Activated CD8-positive, alpha-beta memory T cell treated with anti-CD3 and anti-CD28 coated beads, Interleukin-2, amount 10 ng/mL, durations not matched to agents 7 days and 5 days (primary cell): ENCODE data around the gene CCDC148. TPM values are rescaled to one million over a fixed set of nuclear protein-coding genes. Genes with fewer than 3 reads are reported as not detected.

ENCODE experiments used
- ATAC-seq: fragments of 150-1000 bp; cut with Tn5 transposase; one replicate; pipeline ENCODE4 v1.10.0; 2021; ENCODE audit warnings: moderate library complexity
- CTCF ChIA-PET: fragments of 350-600 bp; sonication (Branson Sonifier 250); formaldehyde crosslinking; loops from one replicate; lab custom pipeline; 2021; ENCODE audit warnings: antibody characterized with exemption; lab: Charles Lee
- DNase-seq: peaks from one replicate; pipeline ENCODE4 v3.0.0-alpha.2; 2020
- H3K27ac Mint-ChIP-seq: one replicate; pipeline ENCODE4 v1.8.0; 2021; ENCODE audit warnings: mild to moderate bottlenecking, mixed read lengths
- H3K27me3 Mint-ChIP-seq: one replicate; pipeline ENCODE4 v1.8.0; 2021; ENCODE audit warnings: mixed read lengths
- H3K36me3 Mint-ChIP-seq: one replicate; pipeline ENCODE4 v1.8.0; 2021; ENCODE audit warnings: mild to moderate bottlenecking, mixed read lengths
- H3K4me1 Mint-ChIP-seq: one replicate; pipeline ENCODE4 v1.8.0; 2021; ENCODE audit warnings: mixed read lengths
- H3K4me3 Mint-ChIP-seq: one replicate; pipeline ENCODE4 v1.8.0; 2021; ENCODE audit warnings: mild to moderate bottlenecking, moderate library complexity, mixed read lengths
- H3K9me3 Mint-ChIP-seq: one replicate; pipeline ENCODE4 v1.8.0; 2022; ENCODE audit warnings: low read depth, mixed read lengths
- total RNA-seq, 2 experiments: library from RNA; stranded (reverse); gene quantifications; one replicate each; pipeline ENCODE4 v1.2.3, GENCODE V29; 2021

Gene CCDC148
- total RNA-seq, 2 experiments from 2014 or later = not detected

DNA sequence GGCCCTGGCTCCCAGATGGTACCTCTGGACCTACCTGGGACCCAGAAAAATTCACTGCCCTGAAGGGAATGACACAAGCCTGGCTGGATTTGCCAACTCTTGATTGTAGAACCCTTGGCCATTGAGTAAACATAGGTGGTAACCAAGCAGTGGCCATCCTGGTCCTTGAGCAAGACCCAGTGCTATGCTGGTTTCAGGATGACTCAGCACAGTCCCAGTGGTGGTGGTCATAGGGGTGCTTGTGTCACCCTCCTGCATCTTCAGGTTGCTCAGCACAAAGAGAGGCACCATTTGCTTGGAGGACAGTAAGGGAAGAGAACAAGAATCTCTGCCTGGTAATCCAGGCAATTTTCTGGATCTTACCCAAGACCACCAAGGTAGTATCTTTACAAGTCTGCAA is 302.0 kb downstream of the CCDC148 start:
- no peaks in the 10 kb centered on the region for H3K9me3 Mint-ChIP-seq
- H3K36me3 Mint-ChIP-seq = no peaks in the 10 kb centered on the region
- CTCF ChIA-PET = no interaction called here
- H3K4me1 Mint-ChIP-seq = no peaks in the 10 kb centered on the region
- no peak for ATAC-seq
- H3K27ac Mint-ChIP-seq = no peak overlapping the region
- DNase-seq = no peak
- no peak overlapping the region for H3K4me3 Mint-ChIP-seq
- H3K27me3 Mint-ChIP-seq = peaks cover 3% of the 10 kb centered on the region

DNA sequence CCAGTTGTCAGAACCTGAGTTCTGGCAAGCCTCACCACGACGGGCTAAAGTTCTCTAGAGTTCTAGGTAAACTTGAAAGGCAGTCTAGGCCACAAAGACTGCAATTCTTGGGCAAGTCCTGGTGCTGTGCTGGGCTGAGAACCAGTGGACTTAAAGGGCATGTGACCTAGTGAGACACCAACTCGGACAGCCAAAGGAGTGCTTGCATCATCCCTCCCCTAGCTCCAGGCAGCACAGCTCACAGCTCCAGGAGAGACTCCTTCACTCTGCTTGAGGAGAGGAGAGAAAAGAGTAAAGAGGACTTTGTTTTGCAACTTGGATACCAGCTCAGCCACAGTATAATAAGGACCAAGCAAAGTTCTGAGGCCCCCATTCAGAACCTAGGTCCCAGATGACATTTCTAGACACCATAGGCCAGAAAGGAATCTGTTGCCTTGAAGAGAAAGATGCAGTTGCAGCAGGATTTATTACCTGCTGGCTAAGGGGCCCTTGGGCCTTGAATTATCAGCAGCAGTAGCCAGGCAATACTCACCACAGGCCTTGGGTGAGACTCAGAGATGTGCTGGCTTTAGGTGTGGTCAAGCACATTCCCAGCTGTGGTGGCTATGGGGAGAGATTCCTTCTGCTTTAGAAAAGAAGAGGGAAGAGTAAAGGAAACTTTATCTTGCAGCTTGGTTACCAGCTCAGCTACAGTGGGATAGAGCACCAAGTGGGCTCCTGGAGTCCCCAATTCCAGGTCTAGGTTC is 303.1 kb downstream of the CCDC148 start:
- H3K4me3 Mint-ChIP-seq = no peak overlapping the region

DNA sequence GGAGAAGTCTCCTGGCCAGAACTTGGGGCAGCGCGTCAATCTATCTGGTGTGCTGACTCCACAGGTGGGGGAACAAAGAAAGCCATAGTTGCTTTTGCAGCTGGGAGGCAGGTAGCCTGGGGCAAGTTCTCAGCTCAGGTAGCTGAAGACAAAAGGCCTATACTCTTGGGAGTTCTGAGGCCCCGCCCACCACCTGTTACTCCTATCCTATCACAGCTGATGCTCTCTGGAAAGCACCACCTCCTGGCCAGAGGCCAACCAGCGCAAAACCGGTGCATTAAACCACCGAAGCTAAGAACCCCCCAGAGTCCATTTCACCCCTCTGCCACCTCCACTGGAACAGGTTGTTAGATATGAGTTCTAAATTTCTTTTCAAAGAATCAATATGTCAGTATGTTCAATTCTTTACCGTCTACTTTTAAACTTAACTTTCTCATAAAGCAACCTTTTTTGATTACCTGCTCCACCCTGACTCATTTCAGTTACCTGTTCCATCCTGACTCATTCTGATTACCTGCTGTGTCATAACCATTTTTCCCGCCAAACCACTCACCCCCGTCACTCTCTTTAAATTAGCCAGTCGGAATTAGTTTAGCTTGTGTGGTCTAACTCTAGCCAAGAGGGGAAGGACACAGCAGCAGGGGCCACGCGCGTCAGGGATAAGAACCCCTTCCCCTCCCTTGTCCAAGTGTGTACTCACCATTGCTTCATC is 311.5 kb downstream of the CCDC148 start:
- Mint-ChIP-seq H3K27ac (no peak overlapping the region), H3K36me3 (no peaks in the 10 kb centered on the region), H3K4me1 (no peaks in the 10 kb centered on the region), H3K27me3 (peaks cover 5% of the 10 kb centered on the region), H3K9me3 (no peaks in the 10 kb centered on the region), H3K4me3 (no peak overlapping the region)
- no peak for ATAC-seq
- DNase-seq = no peak
- CTCF ChIA-PET = no interaction called here

More for the DNA sequence above, 303.1 kb downstream of the CCDC148 start:
- no peak for DNase-seq
- ATAC-seq = no peak
- H3K36me3 Mint-ChIP-seq = no peaks in the 10 kb centered on the region
- no peaks in the 10 kb centered on the region for H3K4me1 Mint-ChIP-seq
- H3K27ac Mint-ChIP-seq = no peak overlapping the region
- no peaks in the 10 kb centered on the region for H3K9me3 Mint-ChIP-seq
- CTCF ChIA-PET = no interaction called here
- H3K27me3 Mint-ChIP-seq = no peaks in the 10 kb centered on the region

DNA sequence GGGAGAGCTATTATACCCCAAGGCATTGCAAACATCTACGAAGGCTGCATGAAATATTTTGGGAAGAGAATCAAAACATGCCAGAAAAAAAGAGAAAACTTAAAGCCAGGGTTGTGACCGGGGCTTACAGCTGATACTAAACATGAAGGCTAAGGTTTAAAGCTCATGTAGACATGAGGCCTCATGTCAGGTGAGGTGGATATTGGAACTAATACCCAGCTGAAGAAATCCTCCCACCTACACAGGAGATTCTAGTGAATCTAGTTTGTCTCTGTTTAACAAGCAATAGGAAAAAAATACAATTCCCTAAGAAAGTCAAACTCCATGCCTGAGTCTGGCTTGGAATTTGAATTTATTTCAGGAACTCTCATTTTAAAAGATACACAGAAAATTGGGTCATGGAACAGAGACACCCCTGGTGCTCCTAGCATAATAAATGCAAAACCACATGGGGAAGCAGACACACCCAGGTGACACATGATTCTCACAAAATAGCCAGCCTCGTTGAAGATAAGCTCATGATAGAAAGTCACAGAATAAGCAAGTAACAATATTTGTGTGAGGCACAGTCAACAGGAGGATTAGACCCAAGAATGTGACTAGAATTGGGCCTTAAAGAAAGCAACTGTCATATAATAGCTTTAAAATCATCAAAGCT is 312.7 kb downstream of the CCDC148 start:
- Mint-ChIP-seq H3K4me1 (no peaks in the 10 kb centered on the region), H3K27ac (no peak overlapping the region), H3K36me3 (no peaks in the 10 kb centered on the region), H3K27me3 (peaks cover 5% of the 10 kb centered on the region), H3K9me3 (no peaks in the 10 kb centered on the region), H3K4me3 (no peak overlapping the region)
- DNase-seq (no peak), ATAC-seq (no peak)
- CTCF ChIA-PET = no interaction called here

DNA sequence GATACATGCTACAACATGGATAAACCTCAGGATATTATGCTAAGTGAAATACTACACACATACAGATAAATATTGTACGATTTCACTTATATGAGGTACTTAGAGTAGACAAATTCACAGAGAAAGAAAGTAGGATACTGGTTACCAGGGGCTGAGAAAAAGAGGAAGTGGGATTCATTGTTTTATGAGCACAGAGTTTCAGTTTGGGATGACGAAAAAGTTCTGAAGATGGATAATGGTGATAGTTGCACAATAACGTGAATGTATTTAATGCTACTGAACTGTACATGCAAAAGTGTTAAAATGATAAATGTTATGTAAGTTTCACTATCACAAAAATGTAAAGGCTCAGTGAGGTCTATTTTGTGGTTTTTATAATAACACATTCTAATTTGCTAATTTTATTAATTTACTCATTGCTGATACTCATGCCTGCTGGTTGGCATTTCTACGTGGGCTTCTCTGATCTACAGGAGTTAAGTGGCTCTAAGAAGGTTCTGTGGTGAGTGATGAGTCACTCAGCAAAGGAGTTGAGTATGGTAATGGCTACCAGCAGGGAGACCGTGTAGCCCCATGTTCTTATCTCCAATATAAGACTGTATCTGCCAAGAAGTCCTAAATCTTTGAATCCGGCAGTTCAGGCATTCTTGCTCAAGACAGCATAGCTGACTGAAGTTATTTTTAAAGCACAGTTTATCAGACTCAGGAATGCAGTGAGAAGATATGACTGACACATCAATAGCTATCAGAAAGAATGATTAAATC is 313.8 kb downstream of the CCDC148 start:
- Mint-ChIP-seq H3K27ac (no peak overlapping the region), H3K9me3 (no peaks in the 10 kb centered on the region), H3K36me3 (no peaks in the 10 kb centered on the region), H3K4me1 (no peaks in the 10 kb centered on the region), H3K4me3 (no peak overlapping the region), H3K27me3 (peaks cover 5% of the 10 kb centered on the region)
- CTCF ChIA-PET = no interaction called here
- ATAC-seq (no peak), DNase-seq (no peak)

DNA sequence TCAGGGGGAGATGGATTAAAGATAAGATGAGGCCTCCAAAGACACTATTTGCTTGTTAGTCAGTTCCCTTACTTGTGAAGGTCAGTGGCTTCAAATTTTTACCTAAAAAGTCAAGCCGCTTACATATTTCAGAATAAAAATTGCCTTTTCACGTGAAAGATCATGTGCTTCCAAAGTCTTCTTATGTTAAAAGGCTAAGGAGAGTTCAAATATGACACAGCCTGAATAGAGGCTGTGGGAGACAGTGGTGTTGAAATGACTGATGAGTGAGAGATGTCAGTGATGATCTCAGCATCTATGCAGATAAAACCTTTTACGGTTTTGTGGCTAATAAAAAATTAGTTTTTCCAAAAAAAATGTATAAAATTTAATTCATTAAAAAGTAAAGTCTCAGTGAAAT is 314.4 kb downstream of the CCDC148 start:
- Mint-ChIP-seq H3K27me3 (peaks cover 2% of the 10 kb centered on the region), H3K27ac (no peak overlapping the region), H3K36me3 (no peaks in the 10 kb centered on the region), H3K4me3 (no peak overlapping the region), H3K4me1 (no peaks in the 10 kb centered on the region), H3K9me3 (no peaks in the 10 kb centered on the region)
- no peak for ATAC-seq
- CTCF ChIA-PET = no interaction called here
- DNase-seq = no peak

DNA sequence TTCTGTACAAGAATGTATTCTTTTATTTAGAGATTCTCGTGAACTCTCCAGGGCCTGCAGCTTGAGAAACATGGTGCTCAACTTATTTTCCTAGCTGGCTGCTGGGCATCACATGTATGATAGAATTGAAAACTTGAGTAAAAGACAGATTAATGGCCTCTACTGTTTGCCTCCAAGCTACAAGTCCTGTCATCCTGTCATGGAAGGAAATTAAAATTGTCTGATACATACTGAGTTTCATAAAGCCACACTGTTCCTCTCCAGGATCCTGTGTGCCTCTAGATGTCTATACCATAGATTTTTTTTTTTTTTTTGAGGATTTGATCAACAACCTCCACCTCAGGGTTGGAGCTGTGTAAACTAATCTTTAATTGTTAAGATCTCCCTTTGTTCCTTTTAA is 316.4 kb downstream of the CCDC148 start:
- H3K9me3 Mint-ChIP-seq = no peaks in the 10 kb centered on the region
- CTCF ChIA-PET = no interaction called here
- peaks cover 2% of the 10 kb centered on the region for H3K27me3 Mint-ChIP-seq
- H3K36me3 Mint-ChIP-seq = no peaks in the 10 kb centered on the region
- no peaks in the 10 kb centered on the region for H3K4me1 Mint-ChIP-seq
- ATAC-seq (no peak), DNase-seq (no peak)
- no peak overlapping the region for H3K4me3 Mint-ChIP-seq
- no peak overlapping the region for H3K27ac Mint-ChIP-seq

DNA sequence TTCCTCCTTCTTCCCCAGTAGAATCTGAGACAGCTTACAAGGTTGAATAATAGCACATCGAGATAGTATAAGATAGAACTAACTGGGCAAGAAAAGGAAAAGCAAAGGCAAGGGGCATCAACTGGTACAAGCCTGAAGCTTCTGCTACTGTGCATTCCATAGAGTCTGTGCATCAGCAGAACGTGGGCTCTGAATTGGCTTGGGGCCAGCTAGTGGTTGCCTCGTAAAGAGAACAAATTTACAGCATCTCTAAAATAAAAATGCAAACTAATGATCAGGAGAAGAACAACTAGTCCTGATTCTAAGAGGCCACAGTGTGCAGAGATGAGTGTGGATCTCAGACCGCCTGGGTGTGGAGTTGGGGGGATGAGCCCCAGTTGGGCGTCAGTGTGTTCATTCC is 318.3 kb downstream of the CCDC148 start:
- CTCF ChIA-PET = no interaction called here
- no peak overlapping the region for H3K4me3 Mint-ChIP-seq
- ATAC-seq = no peak
- DNase-seq = no peak
- peaks cover 4% of the 10 kb centered on the region for H3K27me3 Mint-ChIP-seq
- no peaks in the 10 kb centered on the region for H3K36me3 Mint-ChIP-seq
- H3K4me1 Mint-ChIP-seq = no peaks in the 10 kb centered on the region
- H3K27ac Mint-ChIP-seq = no peak overlapping the region
- no peaks in the 10 kb centered on the region for H3K9me3 Mint-ChIP-seq

DNA sequence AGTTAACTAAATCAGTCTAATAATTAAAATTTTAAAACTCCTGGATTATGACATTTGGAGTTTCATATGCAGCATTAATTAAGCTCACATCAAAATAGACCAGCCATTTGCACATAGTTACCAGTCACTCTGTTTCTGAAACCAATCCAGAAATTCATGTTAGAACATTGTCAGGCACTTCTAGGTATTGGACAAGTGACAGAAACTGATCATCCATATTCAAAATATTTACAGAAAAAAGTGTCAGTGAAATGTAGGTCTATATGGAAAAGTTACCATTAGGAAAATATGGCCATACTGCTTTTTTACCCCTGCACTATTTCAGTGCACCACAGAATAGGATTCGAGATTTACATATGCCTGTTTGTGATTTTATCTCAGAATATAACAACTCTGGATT is 321.5 kb downstream of the CCDC148 start:
- ATAC-seq (no peak), DNase-seq (no peak)
- no peaks in the 10 kb centered on the region for H3K9me3 Mint-ChIP-seq
- no peaks in the 10 kb centered on the region for H3K4me1 Mint-ChIP-seq
- no peak overlapping the region for H3K4me3 Mint-ChIP-seq
- no peaks in the 10 kb centered on the region for H3K36me3 Mint-ChIP-seq
- CTCF ChIA-PET = no interaction called here
- H3K27ac Mint-ChIP-seq = no peak overlapping the region
- peaks cover 5% of the 10 kb centered on the region for H3K27me3 Mint-ChIP-seq

DNA sequence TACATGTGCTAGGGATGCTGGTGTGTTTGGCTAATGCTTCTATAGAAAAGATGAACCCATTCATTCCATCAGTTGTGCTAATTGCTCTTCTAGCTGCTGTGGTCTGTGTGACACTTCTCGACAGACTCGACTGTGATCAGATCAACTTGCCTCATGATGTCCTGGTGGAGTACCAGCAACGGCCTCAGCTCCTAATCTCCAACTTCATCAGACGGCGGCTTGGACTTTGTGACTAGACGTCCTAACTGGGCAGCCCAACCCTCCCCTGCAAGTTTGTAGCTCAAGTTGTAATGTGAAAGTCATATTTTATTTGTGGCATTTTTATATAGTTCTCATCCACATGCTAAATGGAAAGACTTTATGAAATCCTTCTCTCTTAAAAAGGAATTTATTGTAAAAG is 321.9 kb downstream of the CCDC148 start:
- Mint-ChIP-seq H3K36me3 (no peaks in the 10 kb centered on the region), H3K4me1 (no peaks in the 10 kb centered on the region), H3K27me3 (peaks cover 5% of the 10 kb centered on the region), H3K9me3 (no peaks in the 10 kb centered on the region), H3K27ac (no peak overlapping the region), H3K4me3 (no peak overlapping the region)
- CTCF ChIA-PET = no interaction called here
- no peak for DNase-seq
- no peak for ATAC-seq

DNA sequence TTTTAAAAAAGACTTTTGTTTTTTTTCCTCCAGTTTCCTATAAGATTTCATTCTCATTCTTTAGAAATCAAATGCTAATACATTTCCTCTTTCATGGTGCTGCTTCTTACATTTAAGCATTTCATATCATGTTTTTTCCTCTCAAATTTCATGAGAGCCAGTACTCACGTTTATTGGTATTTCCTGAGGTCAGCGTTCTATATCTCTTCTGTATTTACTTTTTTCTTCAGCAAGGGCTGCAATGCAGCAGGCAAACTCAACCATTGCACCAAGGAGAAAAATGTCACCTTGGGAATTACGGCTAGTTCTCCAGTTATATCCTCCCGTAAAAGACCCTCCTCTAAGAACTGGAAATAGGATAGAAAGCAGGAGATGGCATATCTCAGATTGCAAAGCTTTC is 322.5 kb downstream of the CCDC148 start:
- H3K4me3 Mint-ChIP-seq = no peak overlapping the region
- H3K4me1 Mint-ChIP-seq = no peaks in the 10 kb centered on the region
- DNase-seq = no peak
- H3K36me3 Mint-ChIP-seq = no peaks in the 10 kb centered on the region
- no peak for ATAC-seq
- peaks cover 5% of the 10 kb centered on the region for H3K27me3 Mint-ChIP-seq
- CTCF ChIA-PET = no interaction called here
- no peaks in the 10 kb centered on the region for H3K9me3 Mint-ChIP-seq
- no peak overlapping the region for H3K27ac Mint-ChIP-seq

DNA sequence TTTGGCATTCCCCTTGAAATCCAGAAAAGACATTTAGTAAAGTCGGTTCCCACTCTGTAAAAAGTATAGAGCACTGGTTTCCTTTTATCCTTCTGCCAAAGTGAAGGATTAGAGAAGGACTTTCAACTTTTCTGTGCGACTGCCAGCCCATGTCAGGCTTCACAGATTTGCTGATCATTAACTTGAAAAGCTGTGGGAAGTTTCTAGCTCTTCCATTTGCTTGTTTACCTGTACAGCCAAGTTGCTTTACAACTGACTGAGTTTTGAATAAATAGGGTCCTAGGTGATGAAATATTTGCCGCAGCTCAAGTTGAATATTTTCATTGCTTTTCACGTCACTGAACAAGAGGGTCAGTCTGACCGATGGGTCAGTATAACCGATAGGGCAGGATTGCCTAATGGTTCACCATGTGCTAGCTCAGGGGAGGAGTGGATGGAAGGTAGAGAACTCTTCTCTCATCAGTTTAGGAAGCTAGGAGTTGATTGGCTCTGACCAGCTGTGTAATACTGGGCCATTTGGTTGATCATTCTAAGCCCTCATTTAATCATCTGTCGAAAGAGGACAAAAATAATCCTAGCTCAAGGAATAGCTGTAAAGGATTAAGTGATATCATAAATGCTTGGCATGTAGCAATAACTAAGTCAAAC is 324.5 kb downstream of the CCDC148 start:
- H3K4me1 Mint-ChIP-seq = no peaks in the 10 kb centered on the region
- CTCF ChIA-PET = no interaction called here

DNA sequence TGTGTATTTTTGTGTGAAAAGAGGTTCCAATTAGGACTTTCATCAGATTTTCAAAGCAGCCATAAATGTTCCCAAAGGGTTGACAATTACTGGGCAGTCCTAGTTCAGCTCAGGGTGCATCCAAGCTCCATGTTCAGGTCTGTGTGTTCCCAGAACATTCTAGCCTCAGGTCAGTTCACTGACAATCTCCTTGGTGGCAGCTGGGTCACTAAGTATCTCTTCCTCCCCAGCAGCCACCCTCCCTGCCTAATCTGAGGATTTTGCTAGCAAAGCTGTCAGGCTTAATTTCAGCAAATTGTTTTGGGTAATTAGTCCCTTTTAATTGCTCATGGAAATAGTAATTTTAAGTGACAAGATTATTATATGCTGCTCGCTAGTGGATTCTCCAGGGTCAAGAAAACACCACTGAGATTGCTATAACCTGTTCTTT is 325.1 kb downstream of the CCDC148 start:
- H3K36me3 Mint-ChIP-seq = no peaks in the 10 kb centered on the region
- H3K4me3 Mint-ChIP-seq = no peak overlapping the region
- DNase-seq (no peak), ATAC-seq (no peak)
- H3K27me3 Mint-ChIP-seq = peaks cover 5% of the 10 kb centered on the region
- CTCF ChIA-PET = no interaction called here
- H3K9me3 Mint-ChIP-seq = no peaks in the 10 kb centered on the region
- H3K27ac Mint-ChIP-seq = no peak overlapping the region
- H3K4me1 Mint-ChIP-seq = no peaks in the 10 kb centered on the region

More for the DNA sequence above, 324.5 kb downstream of the CCDC148 start:
- Mint-ChIP-seq H3K4me3 (no peak overlapping the region), H3K36me3 (no peaks in the 10 kb centered on the region), H3K27me3 (peaks cover 5% of the 10 kb centered on the region), H3K9me3 (no peaks in the 10 kb centered on the region), H3K27ac (no peak overlapping the region)
- ATAC-seq (no peak), DNase-seq (no peak)
